Amygdala (tissue), 56 donors: ENCODE measurements around the gene DYRK1A.
"Not testable (repeated sequence)": the region's sequence is repeated elsewhere in the genome, so short reads cannot be mapped to it uniquely, and the experiment has no call there.

ENCODE experiments used
- DNase-seq, 56 donors: peaks; one replicate each; lab custom pipeline; 2025; lab: John Stamatoyannopoulos, UW

DYRK1A gene

GRCh38 chr21:37366482-37367316, at the start of gene DYRK1A:
TSS of gene DYRK1A (plus strand) at chr21:37366773. CDS start at chr21:37420375, 53,602 bp downstream.
- peak; percentile 46 to 100 (median 98) for DNase-seq

- DNase-seq = no peak
Measured at GRCh38 chr21:37319551-37319950, 47.0 kb upstream of the DYRK1A start.

- DNase-seq = no peak
Measured at GRCh38 chr21:37322084-37322483, 44.5 kb upstream of the DYRK1A start.

GRCh38 chr21:37324558-37324957, 42.0 kb upstream of the DYRK1A start:
- no peak for DNase-seq

- DNase-seq = not testable (repeated sequence)
Measured at GRCh38 chr21:37328147-37328546, 38.4 kb upstream of the DYRK1A start.

DNA sequence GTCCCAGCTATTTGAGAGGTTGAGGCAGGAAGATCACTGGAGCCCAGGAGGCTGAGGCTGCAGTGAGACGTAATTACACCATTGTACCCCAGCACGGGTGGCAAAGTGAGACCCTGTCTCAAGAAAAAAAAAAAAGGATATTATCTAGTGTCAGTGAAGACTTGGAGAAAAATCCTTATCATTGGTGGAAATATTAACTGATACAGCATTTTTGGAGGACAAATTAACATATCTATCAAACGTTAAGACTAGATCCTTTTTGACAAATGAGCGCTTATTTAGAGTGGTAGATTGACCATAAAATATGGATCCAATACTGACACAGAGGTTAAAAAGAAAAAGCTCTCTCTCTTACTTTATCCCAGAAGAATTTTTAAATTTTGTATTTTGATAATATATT, 35.2 kb upstream of the DYRK1A start:
- no peak for DNase-seq

- DNase-seq = no peak
Measured at GRCh38 chr21:37335053-37335452, 31.5 kb upstream of the DYRK1A start.

GRCh38 chr21:37337179-37337578, 29.4 kb upstream of the DYRK1A start:
- DNase-seq = no peak

GRCh38 chr21:37337831-37338230, 28.7 kb upstream of the DYRK1A start:
- DNase-seq = no peak

DNA sequence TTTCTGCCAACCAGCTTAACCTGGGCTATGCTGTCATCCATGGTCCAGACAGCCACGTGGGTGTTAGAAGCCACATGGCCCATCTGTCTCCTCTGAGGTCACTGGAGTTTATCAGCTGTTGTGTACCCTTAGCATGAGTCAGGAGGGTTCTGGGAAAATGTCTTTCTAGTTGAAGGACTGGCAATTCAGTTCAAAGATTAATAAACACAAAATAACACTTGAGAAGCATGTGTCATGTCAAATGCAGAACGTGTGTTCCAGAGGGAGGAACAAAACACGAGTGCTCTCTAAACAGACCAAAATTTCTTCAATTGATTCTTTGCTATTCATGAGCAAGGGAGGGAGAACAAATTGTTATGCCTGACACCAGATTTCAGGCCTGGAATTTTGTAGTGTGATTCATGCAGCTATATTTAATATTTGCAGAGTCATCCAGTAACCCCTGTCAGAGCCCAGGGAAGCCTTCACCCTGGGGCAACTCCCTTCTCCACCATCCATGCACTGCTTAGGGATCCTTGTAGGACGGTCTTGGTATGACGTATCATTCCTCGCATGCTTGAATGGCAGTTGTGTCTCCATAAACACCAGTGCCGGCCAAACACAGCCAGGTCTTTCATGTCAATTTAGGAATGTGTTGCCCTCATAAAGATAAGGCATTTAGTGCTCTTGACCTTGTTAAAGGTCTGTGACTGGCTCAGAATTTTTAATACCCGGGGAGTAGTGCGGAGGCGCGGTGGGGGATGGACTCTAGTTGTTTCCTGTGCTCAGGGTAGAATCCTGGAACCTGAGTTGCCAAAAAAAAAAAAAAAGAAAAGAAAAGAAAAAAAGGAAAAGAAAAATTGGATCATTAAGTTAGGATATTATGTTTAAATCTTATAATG, 27.7 kb upstream of the DYRK1A start:
- no peak for DNase-seq

DNA sequence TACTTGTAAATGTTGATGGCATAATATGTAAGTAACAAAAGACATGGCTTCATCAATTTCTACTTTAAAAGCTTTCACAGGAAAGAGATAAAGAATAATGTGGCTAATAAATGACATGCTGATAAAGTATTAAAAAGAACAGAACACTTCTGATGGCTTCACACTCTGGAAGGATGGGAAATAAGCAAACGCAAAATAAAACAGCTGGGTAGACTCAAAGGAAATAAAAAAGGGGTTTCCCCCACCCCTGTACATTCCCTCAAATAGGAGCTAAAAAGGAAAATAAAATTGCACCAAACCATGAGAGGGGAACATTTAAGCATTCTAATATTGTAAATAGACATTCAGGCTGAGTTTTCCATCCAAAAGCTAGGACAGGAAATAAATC, 27.0 kb upstream of the DYRK1A start:
- DNase-seq = no peak

DNA sequence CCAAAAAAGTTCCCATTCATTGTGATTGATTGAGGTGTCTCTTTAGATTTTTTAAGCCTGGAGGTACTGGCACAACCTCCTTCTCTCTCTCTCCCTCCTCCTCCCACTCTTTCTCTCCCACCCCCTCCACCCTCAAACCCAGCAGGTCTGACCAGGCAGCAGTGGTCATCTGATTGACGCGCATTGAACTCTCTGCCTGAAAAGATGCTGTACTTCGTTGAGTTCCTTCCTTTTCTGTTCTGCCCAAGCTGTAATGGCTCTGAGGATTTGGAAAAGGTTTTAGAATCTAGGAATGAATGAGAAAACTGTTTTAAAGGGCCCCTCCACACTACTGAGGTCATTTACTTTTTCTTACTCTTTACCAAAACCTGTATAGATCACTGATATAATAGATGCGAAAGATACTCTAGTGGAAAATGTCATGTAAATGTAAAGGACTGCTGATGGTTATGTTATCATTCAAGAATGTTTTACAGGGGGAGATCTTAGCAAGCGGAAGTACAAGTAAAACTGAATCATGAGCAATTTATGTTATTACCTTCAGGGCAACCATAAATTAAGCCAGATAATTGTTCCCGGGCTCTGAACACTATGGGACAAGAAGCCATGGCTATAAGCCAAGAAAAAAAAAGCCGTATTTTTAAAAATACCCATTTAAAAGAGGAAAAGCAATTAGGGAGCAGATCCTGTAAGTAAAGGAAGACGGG, 25.2 kb upstream of the DYRK1A start:
- no peak for DNase-seq

DNA sequence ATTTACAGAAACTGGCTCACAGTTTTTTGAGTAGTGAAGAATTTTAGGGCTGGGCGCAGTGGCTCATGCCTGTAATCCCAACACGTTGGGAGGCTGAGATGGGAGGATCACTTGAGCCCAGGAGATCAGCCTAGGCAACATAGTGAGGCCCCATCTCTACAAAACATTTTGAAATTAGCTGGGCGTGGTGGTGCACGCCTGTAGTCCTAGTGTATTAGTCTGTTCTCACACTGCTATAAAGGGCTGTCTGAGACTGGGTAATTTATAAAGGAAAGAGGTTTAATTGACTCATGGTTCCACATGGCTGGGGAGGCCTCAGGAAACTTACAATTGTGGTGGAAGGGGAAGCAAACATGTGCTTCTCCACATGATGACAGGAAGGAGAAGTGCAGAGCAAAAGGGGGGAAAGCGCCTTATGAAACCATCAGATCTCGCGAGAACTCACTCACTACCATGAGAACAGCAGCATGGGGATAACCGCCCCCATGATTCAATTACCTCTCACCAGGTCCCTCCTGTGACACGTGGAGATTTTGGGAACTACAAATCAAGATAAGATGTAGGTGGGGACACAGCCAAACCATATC, 24.4 kb upstream of the DYRK1A start:
- DNase-seq = no peak

GRCh38 chr21:37346841-37347430, 19.6 kb upstream of the DYRK1A start:
- no peak for DNase-seq

GRCh38 chr21:37348664-37349063, 17.9 kb upstream of the DYRK1A start:
- DNase-seq = no peak

DNA sequence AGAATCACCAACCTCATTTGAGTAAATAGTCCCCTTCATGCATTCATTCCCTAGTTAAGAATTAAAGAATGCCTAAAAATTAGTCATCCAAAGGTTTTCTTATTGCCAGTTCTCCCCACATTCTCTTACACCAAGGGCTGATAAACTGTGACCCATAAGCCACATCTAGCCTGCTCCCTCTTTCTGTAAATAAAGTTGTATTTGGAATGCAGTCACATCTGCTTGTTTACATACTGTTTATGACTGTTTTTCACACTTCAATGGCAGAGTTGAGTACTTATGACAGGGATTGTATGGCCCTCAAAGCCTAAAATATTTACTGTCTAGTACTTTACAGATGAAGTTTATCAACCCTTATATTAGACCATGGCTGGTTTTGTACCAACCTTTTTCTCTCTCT, 16.1 kb upstream of the DYRK1A start:
- DNase-seq = no peak

- no peak for DNase-seq
Measured at GRCh38 chr21:37356706-37357105, 9.9 kb upstream of the DYRK1A start.

DNA sequence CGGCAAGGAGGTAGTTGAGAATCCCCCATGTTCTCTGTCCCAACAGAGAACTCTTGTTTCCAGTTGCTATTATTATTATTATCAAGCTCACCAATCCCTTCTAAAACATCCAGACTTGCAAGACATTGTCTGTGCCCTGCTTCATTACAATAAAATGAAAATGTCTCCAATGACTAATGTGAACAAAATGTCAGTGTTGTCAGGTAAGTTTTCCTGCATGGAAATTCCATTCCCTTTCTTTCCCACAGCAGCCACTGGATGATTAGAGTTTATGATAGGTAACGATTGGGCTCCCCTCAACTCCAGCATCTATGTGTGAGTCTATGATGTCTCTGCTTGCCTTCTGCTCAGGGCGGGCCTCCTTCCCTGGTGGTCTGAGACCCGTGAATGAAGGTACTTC, 8.9 kb upstream of the DYRK1A start:
- no peak for DNase-seq

- DNase-seq = no peak
Measured at GRCh38 chr21:37358397-37358796, 8.2 kb upstream of the DYRK1A start.

- no peak for DNase-seq
Measured at GRCh38 chr21:37363936-37364335, 2.6 kb upstream of the DYRK1A start.
